ENCODE results near the gene OAS2.
A peak's percentile ranks its signal among the peaks of the same experiment; 100 is the strongest.

OAS2 gene

GRCh38 chr12:113027726-113028125 lies 49.4 kb downstream of the OAS2 start:
- no peak for TF ChIP-seq CTCF (IDR thresholded peaks at IDR 0.05; ENCODE audit: low read depth, low read length, missing control alignments)
- DNase-seq (ENCODE audit: extremely low read depth, low read depth) = no peak
- no peak overlapping the region for H3K4me3 ChIP-seq (replicated peaks; ENCODE audit: low read depth, low read length)

GRCh38 chr12:113030875-113031525 lies 52.7 kb downstream of the OAS2 start:
- peak; percentile 36 for DNase-seq (ENCODE audit: extremely low read depth, low read depth)
- H3K4me3 ChIP-seq (replicated peaks; ENCODE audit: low read depth, low read length) = no peak overlapping the region
- TF ChIP-seq CTCF (IDR thresholded peaks at IDR 0.05; ENCODE audit: low read depth, low read length, missing control alignments) = peak; percentile 60

- DNase-seq (ENCODE audit: extremely low read depth, low read depth) = no peak
- no peak for TF ChIP-seq CTCF (IDR thresholded peaks at IDR 0.05; ENCODE audit: low read depth, low read length, missing control alignments)
- H3K4me3 ChIP-seq (replicated peaks; ENCODE audit: low read depth, low read length) = no peak overlapping the region
Observed at GRCh38 chr12:113039911-113040445, 61.7 kb downstream of the OAS2 start.

- no peak for TF ChIP-seq CTCF (IDR thresholded peaks at IDR 0.05; ENCODE audit: low read depth, low read length, missing control alignments)
- peak; percentile 70 for DNase-seq (ENCODE audit: extremely low read depth, low read depth)
- H3K4me3 ChIP-seq (replicated peaks; ENCODE audit: low read depth, low read length) = no peak overlapping the region
Observed at GRCh38 chr12:113040722-113041171, 62.4 kb downstream of the OAS2 start.

GRCh38 chr12:113041560-113041959 lies 63.2 kb downstream of the OAS2 start:
- no peak overlapping the region for H3K4me3 ChIP-seq (replicated peaks; ENCODE audit: low read depth, low read length)
- DNase-seq (ENCODE audit: extremely low read depth, low read depth) = no peak
- TF ChIP-seq CTCF (IDR thresholded peaks at IDR 0.05; ENCODE audit: low read depth, low read length, missing control alignments) = no peak

GRCh38 chr12:113043240-113043639 lies 64.9 kb downstream of the OAS2 start:
- TF ChIP-seq CTCF (IDR thresholded peaks at IDR 0.05; ENCODE audit: low read depth, low read length, missing control alignments) = no peak
- no peak for DNase-seq (ENCODE audit: extremely low read depth, low read depth)
- H3K4me3 ChIP-seq (replicated peaks; ENCODE audit: low read depth, low read length) = no peak overlapping the region

All from HFF-Myc (cell line).